Urothelium cell line (cell line): ENCODE measurements around the gene PHACTR2.
"Not testable (repeated sequence)": the region's sequence is repeated elsewhere in the genome, so short reads cannot be mapped to it uniquely, and the experiment has no call there.

Experiments used
- DNase-seq: peaks from one replicate; pipeline ENCODE4 v3.0.0; 2011; ENCODE audit warnings: low spot score, mixed read lengths
- FAIRE-seq: peaks from 2 replicates; lab custom pipeline; 2011; peaks lifted over from hg19 to GRCh38; lab: Jason Lieb, UNC

PHACTR2 gene

DNA sequence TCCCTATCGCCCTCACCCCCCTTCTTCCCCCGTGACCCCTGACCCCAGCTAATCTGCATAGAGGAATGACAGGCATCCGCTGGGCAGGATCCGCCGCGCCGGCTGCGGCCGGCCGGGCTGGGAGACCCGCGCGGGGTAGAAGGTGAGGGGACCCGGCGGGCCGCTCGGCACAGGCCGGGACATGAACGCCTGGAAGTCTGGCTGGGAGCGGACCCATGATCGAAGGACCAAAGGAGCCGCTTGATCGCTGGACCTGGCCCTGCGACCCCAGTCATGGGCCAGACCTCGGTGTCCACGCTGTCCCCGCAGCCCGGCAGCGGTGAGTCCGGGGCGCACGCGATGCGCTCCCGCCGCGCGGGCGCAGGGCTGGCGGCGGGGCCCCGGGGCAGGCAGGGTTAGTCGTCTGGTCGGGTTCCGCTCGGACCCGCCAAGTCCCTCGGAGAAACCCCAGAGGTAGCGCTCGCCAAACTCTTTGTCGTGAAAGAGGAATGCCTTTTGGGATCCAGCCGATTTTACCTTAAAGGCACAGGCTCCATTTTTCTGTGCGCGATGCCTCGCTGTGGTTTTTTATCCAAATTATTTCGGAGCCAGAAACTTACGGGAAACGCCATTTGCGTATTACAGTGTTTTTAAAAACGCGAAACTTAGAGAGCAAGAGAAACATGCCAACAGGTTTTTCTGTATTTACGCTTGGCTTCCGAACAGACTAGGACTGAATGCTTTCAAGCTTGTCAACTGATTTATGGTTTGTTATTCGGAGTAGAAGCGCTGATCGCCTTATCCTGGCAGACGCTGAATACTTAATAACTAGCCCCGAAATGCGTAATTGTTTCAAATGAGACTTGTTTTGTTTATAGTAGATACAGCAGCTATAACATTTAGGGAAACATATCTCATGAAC, at the start of gene PHACTR2:
Gene PHACTR2 (plus strand): TSS at position 75 of the 901 bp plus-strand sequence. CDS start 199 bp downstream, at position 274.
- peak; percentile 42 for FAIRE-seq
- peak; percentile 87 for DNase-seq

DNA sequence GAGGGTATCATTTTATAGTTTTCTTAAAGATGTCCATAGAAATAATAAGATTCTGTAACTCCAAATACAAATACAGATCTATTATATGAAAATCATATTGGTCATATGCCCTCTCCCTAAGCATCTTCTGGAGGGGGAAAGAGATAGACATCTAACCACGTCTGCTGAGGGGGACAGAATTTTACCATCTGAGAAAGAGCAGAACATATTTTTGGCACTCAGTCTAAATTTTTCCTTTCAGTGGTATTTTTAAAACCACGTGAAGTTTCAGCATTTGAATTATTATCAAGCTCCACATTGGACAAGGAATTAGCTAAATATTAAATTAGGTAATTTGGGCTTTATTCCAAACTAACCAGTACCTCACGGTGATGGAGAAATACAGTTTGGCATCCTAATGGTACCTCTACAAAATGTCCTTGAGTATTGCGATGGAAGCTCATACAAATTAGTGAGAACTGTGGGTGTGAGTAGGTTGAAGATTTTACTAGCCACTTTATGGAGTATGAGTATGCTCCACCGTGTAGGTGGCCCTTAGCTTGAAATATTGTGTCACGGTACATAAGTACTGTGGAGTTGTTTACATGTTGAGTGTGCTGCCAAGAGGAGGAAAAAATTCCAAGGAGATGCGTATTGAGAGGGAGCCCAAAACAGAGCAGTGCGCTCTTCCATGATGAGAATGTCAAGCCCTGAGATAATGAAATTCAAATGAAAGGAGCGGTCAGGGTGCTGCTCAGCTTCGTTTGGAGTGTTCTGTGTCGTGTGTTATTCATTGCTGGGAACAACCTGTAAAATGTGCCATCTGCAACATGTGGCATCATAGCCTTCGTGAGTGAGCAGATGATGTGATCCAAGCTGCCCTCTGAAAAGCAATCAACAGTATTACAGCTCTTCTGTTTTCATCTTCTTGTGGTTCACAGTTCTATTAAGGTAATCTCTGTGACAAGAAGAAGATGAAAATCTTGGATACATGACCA, 48.4 kb upstream of the PHACTR2 start:
- no peak for FAIRE-seq

DNA sequence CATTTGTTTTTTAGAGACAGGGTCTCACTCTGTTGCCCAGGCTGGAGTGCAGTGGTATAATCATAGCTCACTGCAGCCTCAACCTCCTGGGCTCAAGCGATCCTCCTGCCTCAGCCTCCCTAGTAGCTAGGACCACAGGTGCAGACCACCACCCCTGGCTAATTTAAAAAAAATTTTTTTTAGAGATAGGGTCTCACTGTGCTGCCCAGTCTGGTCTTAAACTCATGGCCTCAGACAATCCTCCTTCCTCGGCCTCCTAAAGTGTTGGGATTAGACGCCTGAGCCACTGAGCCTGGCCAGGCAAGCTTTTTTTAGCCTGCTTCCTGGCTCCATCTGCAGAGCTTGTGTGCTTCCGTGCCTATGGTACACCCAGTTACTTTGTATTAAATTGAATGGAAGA, 46.6 kb upstream of the PHACTR2 start:
- FAIRE-seq, DNase-seq: not testable (repeated sequence)

More for the DNA sequence above, 48.4 kb upstream of the PHACTR2 start:
- DNase-seq, result no peak

DNA sequence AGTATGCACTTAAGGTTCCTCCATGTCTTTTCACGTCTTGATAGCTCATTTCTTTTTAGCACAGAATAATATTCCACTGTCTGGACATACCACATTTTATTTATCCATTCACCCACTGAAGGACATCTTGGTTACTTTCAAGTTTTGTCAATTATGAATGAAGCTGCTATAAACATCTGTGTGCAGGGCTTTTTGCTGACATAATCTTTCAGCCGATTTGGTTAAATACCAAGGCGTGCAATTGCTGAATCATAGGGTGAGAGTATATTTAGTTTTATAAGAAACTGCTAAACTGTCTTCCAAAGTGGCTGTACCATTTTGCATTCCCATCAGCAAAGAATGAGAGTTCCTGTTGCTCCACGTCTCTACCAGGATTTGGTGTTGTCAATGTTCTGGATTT, 44.9 kb upstream of the PHACTR2 start:
- DNase-seq (no peak), FAIRE-seq (no peak)

DNA sequence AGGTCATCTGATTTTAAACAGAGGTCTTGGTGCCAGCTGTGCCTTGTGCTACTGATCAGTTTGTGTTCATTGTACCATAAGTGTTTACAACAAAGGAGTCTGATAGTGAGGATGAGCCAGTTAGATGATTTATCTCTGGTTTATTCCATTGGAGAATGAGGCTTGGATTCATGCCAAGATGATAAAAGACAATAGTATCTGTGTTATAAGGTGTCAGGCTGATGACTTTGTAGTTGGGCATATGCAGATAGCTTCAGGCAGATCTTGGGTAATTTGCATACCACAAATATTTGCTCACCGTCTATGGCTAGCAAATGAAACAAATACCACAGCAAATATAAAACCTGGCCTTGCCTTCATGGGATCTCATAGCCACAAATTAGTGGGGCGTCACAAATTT, 43.3 kb upstream of the PHACTR2 start:
- DNase-seq (no peak), FAIRE-seq (no peak)

DNA sequence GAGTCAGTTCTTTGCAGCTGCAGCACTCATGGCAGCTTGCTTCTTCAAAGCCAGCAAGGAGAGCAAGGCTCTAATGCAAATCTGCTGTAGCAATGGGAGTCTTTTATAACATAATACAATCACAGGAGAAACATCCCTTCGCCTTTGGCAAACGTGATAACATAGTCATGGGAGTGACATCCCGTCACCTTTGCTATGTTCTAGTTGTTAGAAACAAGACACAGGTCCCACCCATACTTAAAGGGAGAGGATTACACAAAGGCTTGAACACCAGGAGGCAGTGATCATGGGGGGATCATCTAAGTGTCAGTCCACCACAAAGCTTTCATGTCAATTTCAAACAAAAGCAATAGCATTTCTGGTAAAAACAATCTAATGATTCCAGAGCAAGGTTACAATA, 40.1 kb upstream of the PHACTR2 start:
- DNase-seq (no peak), FAIRE-seq (no peak)

DNA sequence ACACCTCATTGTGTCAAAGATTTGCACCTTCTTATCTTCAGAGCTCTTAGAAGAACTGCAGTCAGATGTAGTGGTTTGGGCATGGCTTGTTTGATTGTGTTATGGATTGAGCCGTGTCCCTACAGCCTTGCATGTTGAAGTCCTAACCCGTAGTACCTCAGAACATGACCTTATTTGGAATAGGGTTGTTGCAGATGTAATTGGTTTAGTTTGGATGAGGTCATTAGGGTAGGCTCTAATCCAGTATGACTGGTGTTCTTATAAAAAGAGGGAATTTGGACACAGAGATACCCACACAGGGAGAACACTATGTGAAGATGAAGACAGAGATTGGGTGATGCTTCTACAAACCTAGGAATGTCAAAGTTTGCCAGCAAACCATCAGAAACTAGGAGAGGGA, 35.4 kb upstream of the PHACTR2 start:
- DNase-seq (no peak), FAIRE-seq (no peak)

DNA sequence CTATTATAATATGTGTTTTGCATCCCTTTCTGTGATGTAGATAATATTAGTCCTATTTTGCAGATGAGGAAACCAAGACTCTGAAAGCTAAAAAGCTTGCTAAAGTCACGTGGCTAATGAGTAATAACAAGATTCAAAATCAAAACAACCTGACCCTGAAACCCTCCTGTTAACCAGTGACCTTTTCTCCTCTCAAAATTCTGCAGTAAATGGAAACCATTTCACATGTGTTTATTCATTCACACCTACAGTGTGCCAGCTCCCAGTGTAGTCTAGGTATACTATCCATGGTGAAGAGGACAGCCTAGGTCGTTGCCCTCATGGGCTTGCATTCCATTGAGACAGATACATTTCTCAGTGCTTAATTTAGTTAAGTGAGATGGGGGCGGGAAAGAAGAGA, 30.6 kb upstream of the PHACTR2 start:
- no peak for FAIRE-seq
- DNase-seq, result no peak

DNA sequence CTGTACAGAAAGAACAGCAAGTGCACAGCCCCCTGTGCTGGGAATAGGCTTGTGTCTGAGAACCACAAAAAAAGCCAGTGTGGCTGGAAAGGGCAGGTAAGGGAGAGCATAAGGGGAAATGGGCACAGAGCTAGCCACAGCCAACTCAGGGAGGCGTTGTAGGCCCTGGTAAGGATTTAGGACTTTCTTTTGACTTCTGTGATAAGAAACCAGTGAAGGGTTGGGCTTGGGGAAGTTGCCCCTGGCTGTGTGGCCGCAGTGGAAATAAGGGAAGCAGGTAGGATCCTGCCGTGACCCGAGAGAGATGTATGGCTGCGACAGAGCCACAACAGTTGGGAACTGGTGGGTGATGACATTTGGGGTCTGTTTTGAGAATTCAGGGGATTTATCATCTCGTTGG, 30.0 kb upstream of the PHACTR2 start:
- DNase-seq (no peak), FAIRE-seq (no peak)

DNA sequence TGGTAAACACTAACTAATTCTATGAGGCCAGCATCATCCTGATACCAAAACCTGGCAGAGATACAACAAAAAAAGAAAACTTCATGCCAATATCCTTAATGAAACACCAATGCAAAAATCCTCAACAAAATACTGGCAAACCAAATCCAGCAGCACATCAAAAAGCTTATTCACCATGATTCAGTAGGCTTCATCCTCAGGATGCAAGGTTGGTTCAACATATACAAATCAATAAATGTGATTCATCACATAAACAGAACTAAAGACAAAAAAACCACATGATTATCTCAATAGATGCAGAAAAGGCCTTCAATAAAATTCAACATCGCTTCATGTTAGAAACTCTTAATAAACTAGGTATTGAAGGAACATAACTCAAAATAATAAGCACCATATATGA, 28.4 kb upstream of the PHACTR2 start:
- FAIRE-seq, result not testable (repeated sequence)

DNA sequence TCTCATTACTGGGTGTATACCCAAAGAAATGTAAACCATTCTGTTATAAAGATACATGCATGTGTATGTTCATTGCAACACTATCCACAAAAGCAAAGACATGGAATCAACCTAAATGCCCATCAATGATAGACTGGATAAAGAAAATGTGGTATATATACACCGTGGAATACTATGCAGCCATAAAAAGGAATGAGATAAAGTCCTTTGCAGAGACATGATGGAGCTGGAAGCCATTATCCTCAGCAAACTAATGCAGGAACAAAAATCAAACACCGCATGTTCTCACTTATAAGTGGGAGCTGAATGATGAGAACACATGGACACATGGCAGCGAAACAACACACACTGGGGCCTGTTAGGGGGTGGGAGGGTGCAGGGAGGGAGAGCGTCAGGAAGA, 26.4 kb upstream of the PHACTR2 start:
- not testable (repeated sequence) for FAIRE-seq, DNase-seq

More for the DNA sequence above, 28.4 kb upstream of the PHACTR2 start:
- not testable (repeated sequence) for DNase-seq

DNA sequence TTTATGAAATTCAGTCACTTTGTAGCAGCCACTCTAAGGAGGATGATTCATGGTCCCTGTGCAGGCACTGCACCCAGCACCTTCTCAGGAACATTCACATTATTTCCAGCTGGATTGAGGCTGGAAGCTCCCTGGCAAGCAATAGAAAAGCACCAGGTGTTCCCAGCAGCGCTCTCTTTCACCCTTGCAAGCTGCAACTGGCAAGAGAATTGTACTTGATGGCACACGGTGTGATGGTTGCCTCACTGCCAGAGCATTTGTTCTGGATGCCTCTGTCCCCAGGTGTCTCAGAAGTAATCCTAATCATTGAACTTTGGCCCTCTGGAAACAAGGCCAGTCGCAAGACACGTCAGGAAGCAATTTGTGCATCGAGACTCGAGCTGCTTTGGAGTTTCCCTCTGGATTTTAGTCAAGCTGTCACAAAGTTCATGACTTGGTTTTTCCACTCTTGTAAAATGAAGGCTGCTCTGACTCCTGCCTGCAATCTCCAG, 24.9 kb upstream of the PHACTR2 start:
- no peak for DNase-seq

DNA sequence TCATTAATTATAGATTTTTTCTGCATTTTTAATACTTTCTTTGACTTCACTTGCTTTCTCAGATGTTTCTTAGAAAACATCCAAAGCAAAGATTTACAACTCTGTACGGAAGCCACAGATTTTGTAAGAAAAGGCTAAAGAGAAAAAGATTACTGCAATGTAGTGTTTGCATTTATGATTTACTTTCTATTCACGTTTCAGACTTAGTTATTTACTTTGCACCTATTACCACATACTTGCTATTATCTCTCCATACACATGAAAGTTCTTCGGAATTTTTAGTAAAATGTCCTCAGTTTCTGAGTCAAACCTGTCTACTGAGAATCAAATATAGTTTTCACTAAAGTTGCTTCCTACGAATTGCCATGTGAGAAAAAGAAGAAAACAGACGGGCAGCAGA, 22.2 kb upstream of the PHACTR2 start:
- DNase-seq (no peak), FAIRE-seq (no peak)

More for the DNA sequence above, 24.9 kb upstream of the PHACTR2 start:
- no peak for FAIRE-seq

DNA sequence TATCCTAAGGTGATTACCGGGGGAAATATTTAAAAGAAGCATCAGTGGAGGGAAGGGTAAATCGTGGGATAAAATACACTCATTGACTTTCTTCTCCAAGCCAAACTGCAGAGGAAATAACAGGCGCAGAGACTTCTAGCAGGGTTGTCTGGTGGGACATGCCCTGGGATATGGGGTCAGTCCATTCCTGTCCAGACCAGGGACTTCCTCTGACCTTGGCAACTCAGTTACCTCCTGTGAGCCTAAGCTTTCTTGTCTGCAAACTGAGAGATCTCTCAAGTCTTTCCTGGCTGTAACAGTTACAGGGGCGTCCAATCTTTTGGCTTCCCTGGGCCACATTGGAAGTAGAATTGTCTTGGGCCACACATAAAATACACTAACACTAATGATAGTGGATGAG, 21.7 kb upstream of the PHACTR2 start:
- FAIRE-seq (no peak), DNase-seq (no peak)

DNA sequence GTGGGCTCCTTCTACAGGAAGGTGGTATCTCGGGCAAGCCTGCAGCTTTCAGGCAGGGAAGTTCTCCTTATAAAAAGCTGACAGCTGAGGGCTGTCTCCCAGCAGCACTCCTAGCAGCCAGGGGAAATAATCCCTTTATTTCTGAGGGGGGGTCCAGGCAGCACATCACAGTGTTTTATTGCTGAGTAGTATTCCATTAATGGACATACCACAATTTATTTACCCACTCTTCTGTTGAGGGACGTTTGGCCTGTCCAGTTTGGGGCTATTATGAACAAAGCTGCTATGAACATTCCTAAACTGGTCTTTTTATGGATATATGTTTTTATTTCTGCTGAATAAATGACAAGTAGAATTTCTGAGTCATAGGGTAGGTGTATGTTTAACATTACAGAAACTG, 20.0 kb upstream of the PHACTR2 start:
- no peak for FAIRE-seq

DNA sequence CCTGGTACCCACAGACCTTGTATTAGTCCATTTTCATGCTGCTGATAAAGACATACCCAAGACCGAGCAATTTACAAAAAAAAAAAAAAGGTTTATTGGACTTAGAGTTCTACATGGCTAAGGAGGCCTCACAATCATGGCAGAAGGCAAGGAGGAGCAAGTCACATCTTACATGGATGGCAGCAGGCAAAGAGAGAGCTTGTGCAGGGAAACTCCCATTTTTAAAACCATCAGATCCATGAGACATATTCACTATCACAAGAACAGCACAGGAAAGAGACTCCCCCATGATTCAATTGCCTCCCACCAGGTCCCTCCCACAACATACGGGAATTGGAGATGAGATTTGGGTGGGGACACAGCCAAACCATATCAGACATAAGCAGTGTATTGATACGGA, 17.6 kb upstream of the PHACTR2 start:
- FAIRE-seq, DNase-seq: not testable (repeated sequence)

More for the DNA sequence above, 20.0 kb upstream of the PHACTR2 start:
- no peak for DNase-seq

DNA sequence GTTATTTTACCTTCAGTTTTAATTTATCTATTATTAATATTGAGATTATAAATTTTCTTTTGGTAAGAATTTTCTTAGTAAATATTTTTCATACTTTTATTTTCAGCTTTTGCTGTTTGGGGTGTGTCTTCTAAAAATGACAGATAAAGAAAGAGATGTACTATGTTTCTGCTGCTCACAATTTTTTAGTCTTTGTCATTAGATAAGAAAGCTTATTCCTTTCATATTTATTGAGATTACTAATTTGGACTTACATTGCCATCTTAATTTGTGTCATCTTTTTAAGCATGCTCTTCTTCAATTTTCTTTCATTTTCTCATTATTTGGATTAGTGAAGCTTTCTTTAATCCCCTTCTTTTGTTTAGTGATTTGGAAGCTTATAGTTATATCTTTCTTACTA, 13.6 kb upstream of the PHACTR2 start:
- FAIRE-seq, result no peak
- DNase-seq, result no peak

DNA sequence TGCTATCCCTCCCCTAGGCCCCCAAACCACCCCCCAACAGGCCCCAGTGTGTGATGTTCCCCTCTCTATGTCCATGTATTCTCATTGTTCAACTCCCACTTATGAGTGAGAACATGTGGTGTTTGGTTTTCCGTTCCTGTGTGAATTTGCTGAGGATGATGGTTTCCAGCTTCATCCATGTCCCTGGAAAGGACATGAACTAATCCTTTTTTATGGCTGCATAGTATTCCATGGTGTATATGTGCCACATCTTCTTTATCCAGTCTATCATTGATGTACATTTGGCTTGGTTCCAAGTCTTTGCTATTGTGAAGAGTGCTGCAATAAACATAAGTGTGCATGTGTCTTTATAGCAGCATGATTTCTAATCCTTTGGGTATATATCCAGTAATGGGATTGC, 11.8 kb upstream of the PHACTR2 start:
- FAIRE-seq, DNase-seq: not testable (repeated sequence)

DNA sequence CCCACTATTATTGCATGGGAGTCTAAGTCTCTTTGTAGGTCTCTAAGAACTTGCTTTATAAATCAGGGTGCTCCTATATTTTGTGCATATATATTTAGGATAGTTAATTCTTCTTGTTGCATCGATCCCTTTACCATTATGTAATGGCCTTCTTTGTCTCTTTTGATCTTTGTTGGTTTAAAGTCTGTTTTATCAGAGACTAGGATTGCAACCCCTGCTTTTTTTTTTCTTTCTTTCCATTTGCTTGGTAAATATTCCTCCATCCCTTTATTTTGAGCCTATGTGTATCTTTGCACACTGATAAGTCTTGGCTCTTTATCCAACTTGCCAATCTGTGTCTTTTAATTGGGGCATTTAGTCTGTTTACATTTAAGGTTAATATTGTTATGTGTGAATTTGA, 8.3 kb upstream of the PHACTR2 start:
- FAIRE-seq, DNase-seq: not testable (repeated sequence)

DNA sequence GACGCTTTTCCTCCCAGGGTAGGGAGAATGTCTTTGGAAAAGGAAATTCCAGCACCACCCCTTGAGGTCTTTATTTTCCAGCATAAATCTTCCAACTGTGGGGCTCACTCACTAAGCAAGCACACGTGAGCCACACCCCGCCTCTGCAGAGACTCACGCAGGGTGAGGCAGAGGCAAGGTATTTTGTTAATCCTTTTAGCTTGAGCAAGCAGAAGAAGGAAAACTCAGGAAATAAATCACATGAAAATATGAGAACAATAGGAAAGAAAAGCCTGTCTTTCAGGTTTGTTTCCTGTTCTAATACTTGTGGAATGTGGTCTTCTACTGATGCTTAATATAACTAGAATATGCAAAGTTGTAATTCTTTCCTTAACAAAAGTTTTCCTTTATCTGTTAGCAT, 4.1 kb upstream of the PHACTR2 start:
- FAIRE-seq (no peak), DNase-seq (peak; percentile 52)
